HCT116 (cell line): ENCODE data around the gene ZFP2. TPM values are rescaled to one million over a fixed set of nuclear protein-coding genes. Genes with fewer than 3 reads are reported as not detected.

ENCODE experiments used
- ATAC-seq: fragments of 200-7000 bp; cut with Tn5 transposase; 2 replicates; pipeline ENCODE4 v1.9.1; 2020; ENCODE audit warnings: mild to moderate bottlenecking, moderate library complexity
- BruUV-seq: library from RNA; stranded (reverse); fragments of 400-500 nt; replicated peaks from 2 replicates; lab custom pipeline; 2021; lab: Mats Ljungman, UMichigan
- CTCF ChIA-PET: fragments of 300-600 bp; sonication (Branson Sonifier 250); formaldehyde crosslinking; loops from one replicate; lab custom pipeline; 2021; ENCODE audit warnings: antibody characterized with exemption; lab: Charles Lee
- POLR2A ChIA-PET: fragments of 300-600, 350-600 bp; sonication (Branson Sonifier 250); formaldehyde crosslinking; loops from one replicate; lab custom pipeline; 2021; ENCODE audit warnings: antibody characterized with exemption; lab: Charles Lee
- RAD21 ChIA-PET, 2 experiments: fragments of 300-600 bp; sonication (Branson Sonifier 250); formaldehyde crosslinking; loops; one replicate each; lab custom pipeline; 2023; ENCODE audit warnings: low total read pairs in 2 of 2; ENCODE audit not compliant: uncharacterized antibody in 2 of 2, unreplicated experiment in 2 of 2, low non-redundant PET in 1 of 2; lab: Charles Lee
- DNase-seq: peaks from one replicate; pipeline ENCODE4 v3.0.0-alpha.2; 2010; ENCODE audit warnings: low read depth, low spot score
- H2AFZ ChIP-seq: fragments of 200-600 bp; shearing (Covaris generic), sonication (generic); 2 replicates; pipeline ENCODE4 v1.6.1; 2017; ENCODE audit warnings: low read depth, mixed run types, mixed read lengths, antibody characterized with exemption, low read length; ENCODE audit not compliant: poor library complexity, severe bottlenecking
- H3K27ac ChIP-seq: 2 replicates; pipeline ENCODE4 v1.5.1; 2012; ENCODE audit warnings: low read depth, low read length
- H3K27me3 ChIP-seq: fragments of 200-600 bp; sonication (generic); 2 replicates; pipeline ENCODE4 v1.6.1; 2016; ENCODE audit warnings: mixed run types, low read length, mixed read lengths; ENCODE audit not compliant: insufficient read depth
- H3K36me3 ChIP-seq, 2 experiments: fragments of 200-500 bp in 1 of 2; fragments of 200-600 bp in 1 of 2; sonication (Bioruptor generic) in 1 of 2; sonication (generic) in 1 of 2; 2 replicates each; pipeline versions ENCODE4 v1.5.1 to v1.6.1; 2014 to 2016; ENCODE audit warnings: low read length in 2 of 2, inconsistent platforms in 1 of 2, mixed read lengths in 1 of 2, mixed run types in 1 of 2; ENCODE audit not compliant: insufficient read depth in 2 of 2, control insufficient read depth in 1 of 2
- H3K4me1 ChIP-seq, 2 experiments: fragments of 200-600 bp in 1 of 2; sonication (generic) in 1 of 2; 2 replicates each; pipeline versions ENCODE4 v1.5.1 to v1.6.1; 2012 to 2017; ENCODE audit warnings: low read length in 2 of 2, inconsistent platforms in 1 of 2, mild to moderate bottlenecking in 1 of 2, mixed read lengths in 1 of 2, mixed run types in 1 of 2, moderate library complexity in 1 of 2; ENCODE audit not compliant: insufficient read depth in 2 of 2, control insufficient read depth in 1 of 2
- H3K4me2 ChIP-seq: fragments of 200-600 bp; sonication (generic); 2 replicates; pipeline ENCODE4 v1.6.1; 2017; ENCODE audit warnings: mixed run types, low read length, mixed read lengths
- H3K4me3 ChIP-seq, 2 experiments: fragments of 200-600 bp in 1 of 2; sonication (generic) in 1 of 2; replicated peaks in 1 of 2; 2 replicates each; pipeline ENCODE4 v1.5.1; 2011 to 2016; ENCODE audit warnings: low read length in 2 of 2, control low read depth in 1 of 2, low read depth in 1 of 2, mild to moderate bottlenecking in 1 of 2, mixed read lengths in 1 of 2, mixed run types in 1 of 2
- H3K79me2 ChIP-seq: fragments of 200-600 bp; sonication (generic); 2 replicates; pipeline ENCODE4 v1.6.1; 2017; ENCODE audit warnings: mild to moderate bottlenecking, mixed run types, low read length, moderate library complexity, mixed read lengths; ENCODE audit not compliant: insufficient read depth
- H3K9ac ChIP-seq: fragments of 200-600 bp; sonication (generic); 2 replicates; pipeline ENCODE4 v1.6.1; 2016; ENCODE audit warnings: low read length, mixed read lengths
- H3K9me2 ChIP-seq: fragments of 200-600 bp; sonication (generic), shearing (Covaris generic); 2 replicates; pipeline ENCODE4 v1.6.1; 2017; ENCODE audit warnings: mixed run types, mild to moderate bottlenecking, moderate library complexity; ENCODE audit not compliant: insufficient read depth
- H3K9me3 ChIP-seq, 2 experiments: fragments of 200-500 bp in 1 of 2; fragments of 200-600 bp in 1 of 2; sonication (Bioruptor generic) in 1 of 2; sonication (generic) in 1 of 2; 2 replicates each; pipeline ENCODE4 v1.6.1; 2014 to 2017; ENCODE audit warnings: low read length in 2 of 2, mixed read lengths in 2 of 2, inconsistent platforms in 1 of 2, low read depth in 1 of 2, mild to moderate bottlenecking in 1 of 2, mixed run types in 1 of 2, moderate library complexity in 1 of 2; ENCODE audit not compliant: control insufficient read depth in 1 of 2, insufficient read depth in 1 of 2
- H4K20me1 ChIP-seq: fragments of 200-600 bp; sonication (generic), shearing (Covaris generic); 2 replicates; pipeline ENCODE4 v1.6.1; 2017; ENCODE audit warnings: mixed run types, mild to moderate bottlenecking, moderate library complexity; ENCODE audit not compliant: insufficient read depth
- ATF3 ChIP-seq: IDR thresholded peaks from 2 replicates; pipeline ENCODE4 v1.6.1; 2012
- CBX3 ChIP-seq: IDR thresholded peaks from 2 replicates; pipeline ENCODE4 v1.6.1; 2012; ENCODE audit warnings: low read depth
- ELF1 ChIP-seq: IDR thresholded peaks from 2 replicates; pipeline ENCODE4 v1.6.1; 2012; ENCODE audit warnings: low read depth, borderline replicate concordance
- MAX ChIP-seq: IDR thresholded peaks from 2 replicates; pipeline ENCODE4 v1.6.1; 2012
- POLR2AphosphoS5 ChIP-seq: IDR thresholded peaks from 2 replicates; pipeline ENCODE4 v1.6.1; 2011; ENCODE audit warnings: mild to moderate bottlenecking, low read depth, low read length, moderate library complexity
- RAD21 ChIP-seq: IDR thresholded peaks from 2 replicates; pipeline ENCODE4 v1.6.1; 2012; ENCODE audit warnings: low read depth, mild to moderate bottlenecking
- SIN3A ChIP-seq: IDR thresholded peaks from 2 replicates; pipeline ENCODE4 v1.6.1; 2012; ENCODE audit warnings: low read depth
- SP1 ChIP-seq: IDR thresholded peaks from 2 replicates; pipeline ENCODE4 v1.6.1; 2012; ENCODE audit warnings: low read depth
- TCF7L2 ChIP-seq: IDR thresholded peaks from 2 replicates; pipeline ENCODE4 v1.7.0; 2011; ENCODE audit warnings: borderline replicate concordance, inconsistent platforms; ENCODE audit not compliant: insufficient read depth, insufficient read length; ENCODE audit errors: extremely low read depth
- YY1 ChIP-seq: IDR thresholded peaks from 2 replicates; pipeline ENCODE4 v1.6.1; 2011; ENCODE audit warnings: low read length, low read depth, moderate library complexity, mild to moderate bottlenecking; ENCODE audit not compliant: insufficient replicate concordance; ENCODE audit errors: extremely low read depth
- ZBTB33 ChIP-seq: IDR thresholded peaks from 2 replicates; pipeline ENCODE4 v1.6.1; 2011; ENCODE audit warnings: mild to moderate bottlenecking, low read length, moderate library complexity; ENCODE audit not compliant: insufficient replicate concordance; ENCODE audit errors: extremely low read depth
- ZFX ChIP-seq: fragments of 450-650 bp; IDR thresholded peaks from 2 replicates; pipeline ENCODE4 v1.6.1; 2017
- intact Hi-C: fragments of 100-400 bp; cut with micrococcal nuclease; formaldehyde crosslinking; loops from 2 replicates; pipeline ENCODE4 v1.10.0; 2022
- total RNA-seq: library from RNA; stranded (reverse); gene quantifications from one replicate; pipeline ENCODE4 v1.2.1, GENCODE V29; 2021; ENCODE audit not compliant: unreplicated experiment

The ZFP2 gene
- total RNA-seq, 1 experiment from 2014 or later = 0.57 TPM

- H3K9ac ChIP-seq = no peak overlapping the region
- intact Hi-C loops = no loop called here
- BruUV-seq = no TSS peak
- no peaks in the 10 kb centered on the region for H3K79me2 ChIP-seq
- RAD21 ChIA-PET = no interaction called here
- TF ChIP-seq CBX3 = no peak
- no peak for TF ChIP-seq SP1
- no peak for TF ChIP-seq TCF7L2
- TF ChIP-seq ATF3 = no peak
- TF ChIP-seq MAX = no peak
- TF ChIP-seq ZFX = no peak
- TF ChIP-seq, all 23 proteins: peak for 0
- POLR2A ChIA-PET = no interaction called here
- ATAC-seq (no peak), DNase-seq (no peak)
- H4K20me1 ChIP-seq = no peaks in the 10 kb centered on the region
- H3K4me3 ChIP-seq = no peak overlapping the region
- no peak overlapping the region for H3K27ac ChIP-seq
- no peaks in the 10 kb centered on the region for H3K27me3 ChIP-seq
- CTCF ChIA-PET = no interaction called here
- H2AFZ ChIP-seq = no peak overlapping the region
- H3K9me3 ChIP-seq = no peaks in the 10 kb centered on the region
- H3K4me1 ChIP-seq = no peaks in the 10 kb centered on the region
- no peak overlapping the region for H3K4me2 ChIP-seq
- H3K9me2 ChIP-seq = no peaks in the 10 kb centered on the region
- H3K36me3 ChIP-seq = no peaks in the 10 kb centered on the region
These were observed 46.4 kb upstream of the ZFP2 start for GRCh38 chr5:178849316-178849715.

- ATAC-seq = no peak
- Histone ChIP-seq H3K9me2 (no peaks in the 10 kb centered on the region), H3K4me2 (no peak overlapping the region), H3K27ac (no peak overlapping the region), H4K20me1 (no peaks in the 10 kb centered on the region), H3K79me2 (no peaks in the 10 kb centered on the region), H2AFZ (no peak overlapping the region), H3K27me3 (no peaks in the 10 kb centered on the region), H3K4me1 (no peaks in the 10 kb centered on the region), H3K9me3 (no peaks in the 10 kb centered on the region), H3K4me3 (no peak overlapping the region), H3K36me3 (no peaks in the 10 kb centered on the region), H3K9ac (no peak overlapping the region)
- intact Hi-C loops = loop anchor here (10.0 kb wide), 1 partner anchor 227 kb away; the partner anchor contains the start of gene CLK4
- no peak for TF ChIP-seq POLR2AphosphoS5
- no peak for TF ChIP-seq SIN3A
- TF ChIP-seq ZBTB33 = no peak
- no peak for TF ChIP-seq RAD21
- TF ChIP-seq YY1 = no peak
- no peak for TF ChIP-seq SP1
- TF ChIP-seq MAX = no peak
- TF ChIP-seq ELF1 = no peak
- RAD21 ChIA-PET = no interaction called here
- DNase-seq = no peak
- CTCF ChIA-PET = no interaction called here
- POLR2A ChIA-PET = no interaction called here
- BruUV-seq = no TSS peak
These were observed 43.8 kb upstream of the ZFP2 start for GRCh38 chr5:178851951-178852350.
